GM23248 (cell line): ENCODE results near the gene ATAD3A.

ENCODE experiments used
- EZH2 ChIP-seq: fragments of 200-600 bp; sonication (generic); IDR thresholded peaks from 2 replicates; pipeline ENCODE4 v1.6.1; 2018; ENCODE audit warnings: antibody characterized with exemption, mild to moderate bottlenecking; ENCODE audit not compliant: insufficient read depth, poor library complexity, severe bottlenecking
- EZH2phosphoT487 ChIP-seq: fragments of 200-600 bp; sonication (generic); IDR thresholded peaks from 2 replicates; pipeline ENCODE4 v1.6.1; 2018; ENCODE audit warnings: antibody characterized with exemption, moderate library complexity, mild to moderate bottlenecking, low read depth; ENCODE audit not compliant: insufficient read depth

GRCh38 chr1:1556505-1556904 lies 44.5 kb downstream of the ATAD3A start:
- TF ChIP-seq EZH2phosphoT487, result no peak
- TF ChIP-seq EZH2, result no peak
